Kasumi-1 (cell line): ENCODE results near the gene ZNF736.
A peak's percentile ranks its signal among the peaks of the same experiment; 100 is the strongest.
"Not testable (repeated sequence)": the region's sequence is repeated elsewhere in the genome, so short reads cannot be mapped to it uniquely, and the experiment has no call there.

ENCODE experiments used
- DNase-seq, 2 experiments: peaks; one replicate each; lab custom pipeline; 2025; lab: John Stamatoyannopoulos, UW

ZNF736 gene

DNA sequence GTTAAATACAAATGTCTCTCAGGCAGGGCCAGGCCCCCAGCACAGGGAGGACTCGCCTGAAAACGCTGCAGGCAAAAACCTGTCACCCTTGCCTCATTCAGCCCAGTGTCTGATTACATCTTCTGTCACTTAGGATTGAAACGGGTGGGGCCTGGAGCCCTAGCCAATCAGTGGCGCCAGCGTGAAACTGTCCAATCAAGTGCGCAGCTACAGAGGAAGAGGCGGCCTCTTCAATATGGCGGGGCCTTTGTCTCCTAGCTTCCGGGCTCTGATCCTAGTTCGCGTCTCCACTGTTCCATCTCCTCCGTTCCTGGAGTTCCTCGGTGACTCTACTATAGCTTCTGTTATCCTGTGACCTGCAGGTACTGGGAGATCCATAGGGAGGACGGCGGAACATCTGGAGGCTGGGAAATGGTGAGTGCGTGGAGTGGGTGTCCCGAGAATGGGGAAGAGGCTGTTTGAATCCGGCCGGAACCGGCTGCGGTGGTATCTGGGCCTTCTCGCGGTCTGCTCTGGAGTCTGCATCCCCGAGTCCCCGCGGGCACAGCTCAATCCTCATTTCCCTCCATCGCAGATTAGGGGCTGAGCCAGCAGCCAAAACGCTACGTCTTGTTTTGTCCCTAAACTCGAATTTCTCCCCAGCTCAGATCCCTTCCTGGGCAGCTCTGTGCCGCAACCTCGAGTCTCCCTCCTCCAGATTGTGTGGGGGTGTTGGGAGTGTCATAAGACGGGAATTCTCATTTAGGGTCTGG is at the start of gene ZNF736:
ZNF736 (plus strand) TSS at position 222 of the 752 bp plus-strand sequence; CDS start at position 412, 190 bp downstream.
- DNase-seq, result peak; percentile 97 to 98

DNA sequence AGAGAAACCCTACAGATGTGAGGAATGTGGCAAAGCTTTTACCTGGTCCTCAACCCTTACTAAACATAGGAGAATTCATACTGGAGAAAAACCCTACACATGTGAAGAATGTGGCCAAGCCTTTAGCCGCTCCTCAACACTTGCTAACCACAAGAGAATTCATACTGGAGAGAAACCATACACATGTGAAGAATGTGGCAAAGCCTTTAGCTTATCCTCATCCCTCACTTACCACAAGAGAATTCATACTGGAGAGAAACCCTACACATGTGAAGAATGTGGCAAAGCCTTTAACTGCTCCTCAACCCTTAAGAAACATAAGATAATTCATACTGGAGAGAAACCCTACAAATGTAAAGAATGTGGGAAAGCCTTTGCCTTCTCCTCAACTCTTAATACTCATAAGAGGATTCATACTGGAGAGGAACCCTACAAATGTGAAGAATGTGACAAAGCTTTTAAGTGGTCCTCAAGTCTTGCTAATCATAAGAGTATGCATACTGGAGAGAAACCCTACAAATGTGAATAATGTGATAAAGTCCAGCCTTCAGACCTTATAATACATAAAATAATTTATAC is 47.3 kb upstream of the ZNF736 start:
- DNase-seq, result no peak

DNA sequence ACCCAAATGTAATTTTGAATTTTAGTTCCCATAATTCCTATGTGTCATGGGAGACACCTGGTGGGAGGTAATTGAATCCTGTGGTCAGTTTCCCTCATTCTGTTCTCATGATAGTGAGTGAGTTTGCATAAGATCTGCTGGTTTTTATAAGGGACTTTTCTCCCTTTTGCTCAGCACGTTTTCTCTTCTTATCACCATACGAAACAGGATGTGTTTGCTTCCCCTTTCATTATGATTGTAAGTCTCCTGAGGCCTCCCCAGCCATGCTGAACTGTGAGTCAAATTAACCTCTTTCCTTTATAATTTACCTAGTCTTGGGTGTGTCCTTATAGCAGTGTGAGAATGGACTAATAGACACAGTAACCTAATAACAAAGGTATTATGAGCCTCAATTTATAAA is 36.1 kb upstream of the ZNF736 start:
- no peak for DNase-seq

DNA sequence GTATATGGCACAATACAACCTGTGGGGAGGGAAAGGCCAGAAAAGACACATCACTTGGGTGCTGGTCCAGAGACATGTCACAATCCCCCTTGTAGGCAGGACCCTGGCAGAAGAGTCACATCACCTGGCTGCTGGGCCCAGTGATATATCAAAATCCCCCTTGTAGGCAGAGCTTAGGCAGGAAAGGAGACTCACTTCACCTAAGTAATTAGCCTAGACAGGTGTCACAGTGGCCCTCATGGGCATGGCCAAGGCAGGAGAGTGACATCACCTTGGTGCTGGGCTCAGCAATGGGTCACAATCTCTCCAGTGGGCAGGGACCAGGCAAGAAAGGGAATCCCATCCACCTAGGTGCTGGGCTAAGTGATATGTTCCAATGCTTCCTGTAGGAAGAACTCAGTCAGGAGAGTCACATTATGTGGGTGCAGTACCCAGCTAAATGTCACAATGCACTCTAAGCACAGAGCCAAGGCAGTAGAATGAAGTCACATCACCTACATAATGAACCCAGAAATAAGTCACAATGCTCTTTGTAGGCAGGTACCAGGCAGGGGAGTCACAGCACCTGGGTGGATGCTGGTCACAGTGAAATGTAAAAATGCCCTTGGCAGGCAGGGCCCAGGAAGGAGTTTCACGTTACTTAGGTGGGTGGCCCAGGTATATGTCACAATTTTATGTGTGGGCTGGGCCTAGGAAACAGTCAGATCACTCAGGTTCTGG is 18.9 kb upstream of the ZNF736 start:
- DNase-seq, result no peak

DNA sequence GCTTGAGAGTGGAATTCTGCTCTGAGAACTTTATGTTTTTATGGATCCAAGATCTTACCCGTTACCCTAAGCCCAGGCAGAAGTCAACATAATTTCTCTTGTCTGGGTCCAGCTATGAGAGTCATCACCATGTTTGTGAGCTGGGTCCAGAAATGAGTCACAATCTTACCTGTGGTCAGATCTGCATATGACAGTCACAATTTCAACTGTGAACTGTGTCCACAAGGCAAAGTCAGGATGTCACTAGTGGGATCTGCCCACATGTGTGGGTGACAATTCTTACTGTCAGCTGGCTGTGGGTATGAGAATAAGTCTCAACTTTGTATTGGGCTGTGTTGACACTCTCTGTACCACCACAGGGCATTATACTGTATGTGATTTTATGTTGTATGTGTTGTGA is 16.3 kb upstream of the ZNF736 start:
- not testable (repeated sequence) for DNase-seq

DNA sequence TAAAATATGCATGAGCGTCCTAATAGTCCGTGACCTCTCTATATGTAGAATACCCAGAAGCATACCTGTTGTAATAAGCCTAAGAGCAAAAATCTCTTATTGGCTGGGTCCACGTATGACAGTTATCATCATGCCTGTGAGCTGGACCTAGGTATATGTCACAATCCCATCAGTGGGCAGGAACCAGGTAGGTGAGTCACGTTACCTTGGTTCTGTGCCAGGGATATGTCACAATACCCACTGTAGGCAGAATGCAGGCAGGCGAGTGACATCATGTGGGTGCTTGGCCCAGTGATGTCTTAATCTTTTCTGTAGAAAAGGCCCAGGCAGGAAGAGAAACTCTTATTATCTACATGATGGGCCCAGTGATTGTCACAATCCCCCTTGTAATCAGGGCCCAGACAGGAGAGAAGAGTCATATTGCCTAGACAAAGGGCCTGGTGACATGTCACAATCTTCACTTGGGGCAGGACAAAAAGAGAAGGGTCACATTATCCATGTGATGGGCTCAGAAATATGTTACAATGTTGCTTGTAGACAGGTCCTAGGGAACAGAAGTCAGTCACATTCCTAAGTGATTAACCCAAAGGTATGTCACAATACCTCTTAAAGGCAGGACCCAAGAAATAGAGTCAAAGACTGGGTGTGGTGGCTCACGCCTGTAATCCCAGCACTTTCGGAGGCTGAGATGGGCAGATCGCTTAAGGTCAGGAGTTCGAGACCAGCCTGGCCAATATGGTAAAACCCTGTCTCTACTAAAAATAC is 12.9 kb upstream of the ZNF736 start:
- DNase-seq, result no peak

DNA sequence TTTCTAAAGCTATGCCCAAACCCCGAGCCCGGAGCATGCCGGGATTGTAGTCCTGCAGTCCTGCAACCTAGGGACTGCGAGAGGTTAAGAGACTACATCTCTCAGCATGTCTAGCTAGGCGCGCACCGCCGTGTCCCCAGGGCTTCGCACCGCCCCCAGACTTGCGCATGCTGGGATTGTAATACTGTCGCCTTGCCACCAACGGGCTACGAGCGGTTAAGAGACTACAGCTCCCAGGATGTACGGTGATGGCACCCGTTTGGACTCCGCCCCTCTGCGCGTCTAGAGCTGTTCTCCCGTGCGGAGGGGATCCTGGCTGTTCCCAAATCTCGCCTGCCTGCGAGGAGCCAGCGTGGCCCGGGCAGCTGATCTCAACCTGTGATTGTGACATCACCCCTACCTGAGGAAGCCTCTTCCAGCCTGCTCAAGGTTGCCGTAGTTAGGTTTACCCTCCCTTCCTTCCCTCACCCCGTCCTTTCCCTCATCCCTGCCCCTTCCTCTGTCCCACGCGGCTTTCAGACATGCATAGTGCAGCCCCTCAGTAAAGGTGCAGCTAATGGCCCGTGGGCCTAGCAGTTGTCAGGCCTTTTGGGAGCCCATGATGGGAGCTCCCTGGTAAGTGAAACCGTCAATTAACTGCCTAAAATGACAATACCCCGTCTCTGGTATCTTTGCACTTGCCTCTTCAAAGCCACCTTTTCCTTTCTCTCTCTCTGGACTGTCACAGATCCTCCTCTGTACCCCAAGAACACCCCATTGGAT is 6.3 kb upstream of the ZNF736 start:
- peak; percentile 98 for DNase-seq

DNA sequence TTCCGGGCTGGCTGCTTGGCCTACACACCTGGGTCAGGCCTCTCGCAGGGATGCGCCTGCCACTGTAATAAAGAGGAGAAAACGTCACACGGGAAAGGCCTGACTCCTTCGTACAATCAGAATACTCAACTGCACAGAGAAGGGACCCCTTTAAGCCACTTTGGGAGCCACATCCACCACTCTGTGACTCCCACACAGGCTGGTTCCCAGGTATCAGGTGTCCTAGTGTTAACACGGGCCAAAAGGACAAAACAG is 5.8 kb upstream of the ZNF736 start:
- DNase-seq, result peak in 1 of 2 experiments; percentile 44

DNA sequence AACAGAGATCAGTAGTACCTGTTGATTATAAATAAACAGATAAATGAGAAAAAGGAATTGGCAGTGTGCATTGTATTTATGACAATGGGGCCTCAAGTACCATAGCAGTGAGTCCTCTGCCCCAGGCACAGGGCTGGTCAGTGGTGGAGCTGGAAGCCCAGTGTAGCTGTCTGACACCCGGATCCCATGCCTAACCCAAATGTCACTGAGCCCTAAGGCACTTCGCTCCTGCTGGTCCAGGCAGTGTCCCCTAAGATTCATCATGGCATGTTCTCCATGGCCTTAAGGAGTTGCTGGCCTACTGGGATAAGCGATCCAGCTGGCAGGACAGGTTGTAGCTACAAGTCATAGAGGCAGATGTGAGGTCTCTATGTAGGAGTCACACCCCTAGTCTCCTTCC is 3.3 kb upstream of the ZNF736 start:
- no peak for DNase-seq

DNA sequence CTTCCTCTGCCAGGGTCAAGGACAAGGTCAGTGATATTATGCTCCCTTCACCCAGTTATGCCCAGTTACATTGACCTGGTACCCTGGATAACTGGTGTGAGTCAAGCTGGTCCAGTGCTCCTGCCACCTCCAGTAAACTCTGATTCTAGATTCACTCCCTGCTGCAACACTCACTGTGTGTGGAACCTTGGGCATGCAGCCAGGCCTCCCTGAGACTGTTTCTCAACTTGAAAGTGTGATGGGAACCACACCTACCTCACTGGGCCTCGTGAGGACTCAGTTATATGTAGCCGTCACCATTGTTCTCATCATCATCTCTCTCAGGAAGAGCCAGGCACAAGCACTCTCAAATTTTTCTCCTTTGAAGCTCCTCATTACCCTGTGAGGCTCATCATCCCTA is 935 bp upstream of the ZNF736 start:
- no peak for DNase-seq

DNA sequence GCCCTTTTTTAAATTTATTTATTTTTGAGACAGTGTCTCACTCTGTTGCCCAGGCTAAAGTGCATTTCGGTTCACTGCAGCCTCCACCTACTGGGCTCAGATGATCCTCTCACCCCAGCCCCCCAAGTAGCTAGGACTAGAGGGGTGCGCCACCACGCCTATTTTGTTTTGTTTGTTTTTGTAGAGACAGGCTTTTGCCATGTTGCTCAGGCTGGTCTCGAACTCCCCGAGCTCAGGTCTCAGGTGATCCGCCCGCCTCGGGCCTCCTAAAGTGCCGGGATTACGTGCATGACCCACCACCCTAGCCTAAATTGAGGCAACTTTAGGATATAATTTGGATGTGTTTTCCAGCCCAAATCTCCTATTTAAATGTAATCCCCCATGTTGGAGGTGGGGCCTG is 805 bp downstream of the ZNF736 start:
- no peak for DNase-seq

DNA sequence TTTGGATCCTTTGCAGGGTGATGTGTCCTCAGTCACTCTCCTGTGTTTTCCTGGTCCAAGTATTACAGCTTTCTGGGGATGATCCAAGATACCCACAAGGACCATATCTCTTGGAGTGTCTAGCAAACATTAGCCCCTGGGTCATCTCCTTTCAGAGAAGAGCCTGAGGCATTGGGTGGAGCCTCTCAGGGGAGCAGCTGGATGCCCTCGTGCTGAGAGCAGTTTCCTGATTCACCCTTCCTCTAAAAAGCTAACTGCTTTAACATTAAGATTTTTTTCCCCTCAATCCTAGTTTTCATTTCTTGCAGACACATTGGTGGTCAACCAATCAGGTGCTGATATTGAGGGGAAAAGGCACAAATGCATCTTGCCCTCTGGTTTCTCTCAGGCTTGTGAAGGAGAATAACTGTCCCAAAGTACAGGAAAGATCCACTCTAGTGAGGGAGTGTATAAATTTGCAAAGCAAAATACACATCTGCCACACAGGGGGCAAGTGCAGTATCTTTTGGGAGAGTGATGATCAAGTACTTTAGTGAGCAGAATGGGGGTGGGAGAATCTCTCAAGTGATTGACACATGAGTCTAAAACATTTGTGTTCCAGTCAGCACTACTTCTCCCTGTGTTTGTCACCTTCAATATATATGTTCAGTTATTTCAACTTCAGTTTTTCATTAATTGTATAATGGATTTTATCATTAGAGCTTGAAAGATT is 2.4 kb downstream of the ZNF736 start:
- not testable (repeated sequence) for DNase-seq

DNA sequence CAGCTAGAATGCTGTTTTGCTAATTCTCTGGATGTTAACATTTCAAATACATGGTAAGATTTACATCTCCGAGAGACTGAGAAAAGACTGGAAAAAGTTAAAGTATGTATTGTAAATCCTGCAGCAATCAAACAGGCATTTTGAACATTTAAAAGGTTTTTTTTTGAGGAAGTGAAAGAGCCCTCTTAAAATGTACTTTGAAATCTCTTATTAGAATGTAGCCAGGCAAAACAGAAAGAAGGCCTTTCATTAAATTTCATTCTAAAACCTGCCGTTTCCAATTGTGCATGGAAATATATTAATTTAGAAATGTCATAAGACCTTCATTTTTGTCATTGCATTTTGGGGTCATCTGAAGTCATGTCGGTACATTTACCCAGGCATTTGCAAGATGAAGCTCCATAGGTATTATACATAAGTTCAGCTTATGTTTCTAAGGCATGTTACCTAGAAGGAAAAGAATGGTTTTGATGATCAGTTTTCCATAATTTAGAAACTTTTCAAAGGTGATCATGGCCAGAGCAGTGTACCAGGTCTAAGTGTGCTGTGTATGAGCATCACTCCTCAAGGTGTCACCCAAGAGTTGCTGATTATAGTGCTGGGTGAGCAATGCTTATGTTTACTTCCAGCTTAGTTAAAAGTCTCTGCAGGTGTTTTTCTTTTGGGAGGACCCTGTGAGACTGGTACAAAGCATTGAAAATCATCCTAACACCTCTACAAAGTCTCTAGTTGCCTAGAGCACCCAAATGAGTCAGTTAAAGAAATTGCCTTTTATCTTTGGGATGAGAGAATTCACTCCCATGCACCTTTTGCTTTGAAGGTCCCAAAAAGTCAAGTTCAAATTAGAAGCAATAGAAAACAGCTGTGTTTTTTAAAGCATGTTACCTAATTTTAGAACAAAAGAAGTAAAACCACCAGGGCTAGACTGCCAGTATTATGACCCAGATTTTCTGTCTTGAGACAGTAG is 7.1 kb downstream of the ZNF736 start:
- DNase-seq, result peak in 1 of 2 experiments; percentile 2

DNA sequence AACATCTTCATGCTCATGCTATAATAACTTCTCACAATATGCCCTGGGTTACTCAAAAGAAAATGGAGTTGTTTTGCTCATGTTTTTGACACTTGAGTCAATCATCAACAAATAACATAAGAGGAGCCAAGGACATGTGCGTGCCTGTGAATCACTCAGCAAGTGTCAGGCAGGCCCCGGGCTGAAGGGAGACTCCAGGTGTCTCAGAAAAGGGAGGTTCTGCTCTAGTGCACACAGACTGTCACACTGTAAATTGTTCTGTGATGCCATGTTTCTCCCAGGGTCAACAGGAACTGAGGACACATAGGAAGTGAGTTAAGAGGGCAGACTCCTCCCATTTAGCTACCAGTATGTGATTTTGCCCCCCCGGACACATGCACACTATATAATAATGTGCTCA is 10.4 kb downstream of the ZNF736 start:
- not testable (repeated sequence) for DNase-seq

DNA sequence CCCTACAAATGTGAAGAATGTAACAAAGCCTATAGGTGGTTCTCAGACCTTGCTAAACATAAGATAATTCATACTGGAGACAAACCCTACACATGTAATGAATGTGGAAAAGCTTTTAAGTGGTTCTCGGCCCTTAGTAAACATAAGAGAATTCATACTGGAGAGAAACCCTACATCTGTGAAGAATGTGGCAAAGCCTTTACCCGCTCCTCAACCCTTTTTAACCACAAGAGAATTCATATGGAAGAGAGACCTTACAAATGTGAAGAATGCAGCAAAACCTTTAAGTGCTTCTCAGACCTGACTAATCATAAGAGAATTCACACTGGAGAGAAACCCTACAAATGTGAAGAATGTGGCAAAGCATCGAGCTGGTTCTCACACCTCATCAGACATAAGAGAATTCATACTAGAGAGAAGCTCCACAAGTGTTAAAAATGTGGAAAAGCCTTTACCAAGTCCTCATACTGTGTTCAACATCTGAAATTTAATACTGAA is 35.0 kb downstream of the ZNF736 start:
- not testable (repeated sequence) for DNase-seq

DNA sequence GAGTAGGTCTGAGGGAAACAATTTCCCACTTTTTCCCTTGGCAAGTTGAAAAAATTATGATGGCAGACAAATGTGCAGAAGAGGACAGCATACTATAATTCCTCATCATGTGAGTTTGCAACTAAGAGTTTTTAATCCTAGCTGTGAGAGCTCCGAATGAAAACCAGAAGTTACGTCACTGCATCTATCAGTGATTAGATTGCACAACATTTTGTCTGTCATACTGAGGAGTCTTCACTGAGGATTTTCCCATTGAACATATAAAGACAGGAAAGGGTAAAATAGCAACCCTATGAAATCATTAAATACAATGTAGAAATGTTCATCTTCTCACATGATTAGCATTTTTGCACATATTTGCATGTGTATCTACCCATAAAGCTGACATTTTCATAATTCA is 45.8 kb downstream of the ZNF736 start:
- no peak for DNase-seq

DNA sequence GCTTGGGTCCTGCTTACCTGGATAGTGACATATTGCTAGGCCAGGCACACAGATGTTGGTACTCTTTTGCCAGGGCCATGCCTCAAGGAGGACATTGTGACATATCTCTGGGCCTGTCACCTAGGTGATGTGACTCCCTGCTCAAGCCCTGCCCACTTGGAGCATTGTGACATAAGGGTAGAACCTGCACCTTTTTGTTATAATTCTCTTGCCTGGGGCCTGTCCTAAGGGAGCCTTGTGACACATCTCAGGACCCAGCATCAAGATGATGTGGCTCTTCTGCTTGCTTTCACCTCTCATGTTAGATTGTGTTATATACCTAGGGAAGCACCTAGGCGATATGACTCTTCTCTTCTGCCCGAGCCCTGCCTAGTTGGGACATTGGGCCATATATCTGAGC is 57.4 kb downstream of the ZNF736 start:
- no peak for DNase-seq

DNA sequence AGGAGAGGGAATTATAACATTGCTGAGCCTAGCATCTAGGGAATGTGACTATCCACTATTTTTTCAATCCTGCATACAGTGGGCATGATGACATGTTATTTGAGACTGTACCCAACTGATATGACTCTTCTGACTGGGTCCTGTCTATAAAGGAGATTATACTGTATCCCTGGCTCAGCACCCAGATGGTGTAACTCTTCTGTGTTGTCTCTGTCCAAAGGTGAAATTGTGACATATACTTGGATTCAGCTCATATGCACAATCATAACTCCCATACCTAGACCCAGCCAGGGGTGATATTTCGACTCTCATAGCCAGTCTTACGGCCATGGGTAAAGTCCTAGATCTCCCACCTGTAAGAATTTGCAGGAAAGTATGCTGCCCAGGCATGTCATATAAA is 59.3 kb downstream of the ZNF736 start:
- no peak for DNase-seq

DNA sequence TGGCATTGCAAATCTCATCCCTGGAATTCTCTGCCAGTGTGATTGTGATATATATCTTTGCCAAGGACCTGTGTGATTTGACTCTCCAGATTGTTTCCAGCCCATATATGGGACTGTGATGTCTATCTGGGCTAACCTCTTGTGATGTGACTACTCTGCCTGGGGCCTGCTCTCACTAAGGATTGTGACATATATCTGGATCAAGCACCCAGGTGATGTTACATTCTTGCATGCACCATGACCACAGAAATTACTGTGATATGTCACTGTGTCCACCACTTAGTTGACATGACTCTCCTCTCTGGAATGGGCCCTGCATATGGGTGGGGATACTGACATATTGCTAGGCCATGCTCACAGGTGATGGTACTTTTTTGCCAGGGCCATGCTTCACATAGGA is 86.6 kb downstream of the ZNF736 start:
- no peak for DNase-seq
